HEK293 (cell line): Measurements from ENCODE around the gene SNAPC5.

Experiments
- CTCF ChIA-PET: fragments of 350-600 bp; formaldehyde crosslinking; extraction: SDS; loops from one replicate; lab custom pipeline; 2021; ENCODE audit warnings: antibody characterized with exemption; lab: Yijun Ruan, JAX
- POLR2A ChIA-PET: fragments of 300-600 bp; formaldehyde crosslinking; extraction: SDS; loops from one replicate; lab custom pipeline; 2020; ENCODE audit warnings: antibody characterized with exemption, inconsistent platforms; lab: Yijun Ruan, JAX
- H3K27ac ChIP-seq: fragments of 200-500 bp; sonication (Bioruptor generic); 2 replicates; pipeline ENCODE4 v1.5.1; 2014; ENCODE audit warnings: low read depth, low read length, control low read depth, inconsistent platforms; ENCODE audit errors: extremely low read depth
- H3K36me3 ChIP-seq, 2 experiments: fragments of 200-500 bp in 1 of 2; sonication (Bioruptor generic) in 1 of 2; 1 replicate in 1 of 2; 2 replicates in 1 of 2; pipeline ENCODE4 v1.5.1; 2014 to 2017; ENCODE audit warnings: inconsistent platforms in 2 of 2, low read length in 2 of 2; ENCODE audit not compliant: control insufficient read depth in 2 of 2, insufficient read depth in 1 of 2
- H3K4me1 ChIP-seq: fragments of 200-500 bp; sonication (Bioruptor generic); 2 replicates; pipeline ENCODE4 v1.5.1; 2014; ENCODE audit warnings: mild to moderate bottlenecking, low read length, inconsistent platforms; ENCODE audit not compliant: control insufficient read depth, insufficient read depth
- H3K4me3 ChIP-seq: 2 replicates; pipeline ENCODE4 v1.5.1; 2011; ENCODE audit warnings: low read depth, mild to moderate bottlenecking, control low read depth, low read length, moderate library complexity
- H3K9me3 ChIP-seq: fragments of 200-500 bp; sonication (Bioruptor generic); 2 replicates; pipeline ENCODE4 v1.5.1; 2014; ENCODE audit warnings: low read depth, low read length, inconsistent platforms; ENCODE audit not compliant: control insufficient read depth, insufficient read depth
- ATF2 ChIP-seq: fragments of 450-650 bp; formaldehyde crosslinking; IDR thresholded peaks from 2 replicates; pipeline ENCODE4 v1.5.1; 2016; ENCODE audit warnings: missing biosample characterization, missing genetic modification characterization, low read depth
- CTCF ChIP-seq: fragments of 450-650 bp; formaldehyde crosslinking; IDR thresholded peaks from 2 replicates; pipeline ENCODE4 v1.5.1; 2016; ENCODE audit warnings: missing biosample characterization, missing genetic modification characterization
- FEZF1 ChIP-seq: fragments of 450-650 bp; formaldehyde crosslinking; IDR thresholded peaks from 2 replicates; pipeline ENCODE4 v1.5.1; 2016; ENCODE audit warnings: missing biosample characterization, missing genetic modification characterization
- GLIS2 ChIP-seq: fragments of 450-650 bp; formaldehyde crosslinking; IDR thresholded peaks from 2 replicates; pipeline ENCODE4 v1.5.1; 2016; ENCODE audit warnings: missing biosample characterization, missing genetic modification characterization
- KLF10 ChIP-seq: fragments of 450-650 bp; IDR thresholded peaks from 2 replicates; pipeline ENCODE4 v1.5.1; 2018; ENCODE audit warnings: missing biosample characterization, mild to moderate bottlenecking, missing genetic modification characterization
- KLF8 ChIP-seq: fragments of 450-650 bp; formaldehyde crosslinking; IDR thresholded peaks from 2 replicates; pipeline ENCODE4 v1.5.1; 2016; ENCODE audit warnings: missing biosample characterization, missing genetic modification characterization
- MZF1 ChIP-seq: fragments of 450-650 bp; formaldehyde crosslinking; IDR thresholded peaks from 2 replicates; pipeline ENCODE4 v1.5.1; 2017; ENCODE audit warnings: missing biosample characterization, missing genetic modification characterization, borderline replicate concordance
- PATZ1 ChIP-seq: fragments of 450-650 bp; formaldehyde crosslinking; IDR thresholded peaks from 2 replicates; pipeline ENCODE4 v1.5.1; 2016; ENCODE audit warnings: missing biosample characterization, missing genetic modification characterization
- PRDM6 ChIP-seq: fragments of 450-650 bp; formaldehyde crosslinking; IDR thresholded peaks from 2 replicates; pipeline ENCODE4 v1.5.1; 2017; ENCODE audit warnings: missing biosample characterization, missing genetic modification characterization
- SETDB1 ChIP-seq: IDR thresholded peaks from one replicate; pipeline ENCODE4 v1.6.1; 2017; ENCODE audit warnings: mild to moderate bottlenecking, low read length, moderate library complexity, mixed read lengths; ENCODE audit not compliant: insufficient read length
- SP3 ChIP-seq: fragments of 450-650 bp; formaldehyde crosslinking; IDR thresholded peaks from 2 replicates; pipeline ENCODE4 v1.5.1; 2016; ENCODE audit warnings: missing biosample characterization, missing genetic modification characterization
- YY1 ChIP-seq: fragments of 450-650 bp; formaldehyde crosslinking; IDR thresholded peaks from 2 replicates; pipeline ENCODE4 v1.5.1; 2018; ENCODE audit warnings: missing biosample characterization, missing genetic modification characterization
- ZBTB7A ChIP-seq: fragments of 450-650 bp; formaldehyde crosslinking; IDR thresholded peaks from 2 replicates; pipeline ENCODE4 v1.5.1; 2016; ENCODE audit warnings: low read depth, missing biosample characterization, missing genetic modification characterization
- ZNF155 ChIP-seq: fragments of 450-650 bp; formaldehyde crosslinking; IDR thresholded peaks from 2 replicates; pipeline ENCODE4 v1.5.1; 2016; ENCODE audit warnings: missing biosample characterization, missing genetic modification characterization
- ZNF184 ChIP-seq: fragments of 450-650 bp; IDR thresholded peaks from 2 replicates; pipeline ENCODE4 v1.5.1; 2018; ENCODE audit warnings: missing biosample characterization, mild to moderate bottlenecking, missing genetic modification characterization
- ZNF341 ChIP-seq: fragments of 450-650 bp; formaldehyde crosslinking; IDR thresholded peaks from 2 replicates; pipeline ENCODE4; 2016; ENCODE audit warnings: low read depth, missing biosample characterization, missing genetic modification characterization
- ZNF585B ChIP-seq: fragments of 450-650 bp; formaldehyde crosslinking; IDR thresholded peaks from 2 replicates; pipeline ENCODE4 v1.5.1; 2016; ENCODE audit warnings: missing biosample characterization, missing genetic modification characterization
- ZNF621 ChIP-seq: fragments of 450-650 bp; formaldehyde crosslinking; IDR thresholded peaks from 2 replicates; pipeline ENCODE4 v1.5.1; 2017; ENCODE audit warnings: missing biosample characterization, missing genetic modification characterization
- ZNF629 ChIP-seq: fragments of 450-650 bp; formaldehyde crosslinking; IDR thresholded peaks from 2 replicates; pipeline ENCODE4 v1.5.1; 2017; ENCODE audit warnings: missing biosample characterization, missing genetic modification characterization
- ZNF664 ChIP-seq: fragments of 450-650 bp; formaldehyde crosslinking; IDR thresholded peaks from 2 replicates; pipeline ENCODE4 v1.5.1; 2016; ENCODE audit warnings: missing biosample characterization, missing genetic modification characterization
- ZNF843 ChIP-seq: fragments of 450-650 bp; formaldehyde crosslinking; IDR thresholded peaks from 2 replicates; pipeline ENCODE4 v1.5.1; 2016; ENCODE audit warnings: missing biosample characterization, missing genetic modification characterization
- ZSCAN30 ChIP-seq: fragments of 450-650 bp; IDR thresholded peaks from 2 replicates; pipeline ENCODE4 v1.5.1; 2018; ENCODE audit warnings: missing biosample characterization, mild to moderate bottlenecking, missing genetic modification characterization, moderate library complexity
- TF ChIP-seq, protein P1 (sequence below): fragments of 450-650 bp; formaldehyde crosslinking; IDR thresholded peaks from 2 replicates; pipeline ENCODE4 v1.5.1; 2016; ENCODE audit warnings: missing biosample characterization, missing genetic modification characterization
- TF ChIP-seq, protein P2 (sequence below): fragments of 450-650 bp; formaldehyde crosslinking; IDR thresholded peaks from 2 replicates; pipeline ENCODE4 v1.5.1; 2016; ENCODE audit warnings: missing biosample characterization, missing genetic modification characterization

The SNAPC5 gene

DNA sequence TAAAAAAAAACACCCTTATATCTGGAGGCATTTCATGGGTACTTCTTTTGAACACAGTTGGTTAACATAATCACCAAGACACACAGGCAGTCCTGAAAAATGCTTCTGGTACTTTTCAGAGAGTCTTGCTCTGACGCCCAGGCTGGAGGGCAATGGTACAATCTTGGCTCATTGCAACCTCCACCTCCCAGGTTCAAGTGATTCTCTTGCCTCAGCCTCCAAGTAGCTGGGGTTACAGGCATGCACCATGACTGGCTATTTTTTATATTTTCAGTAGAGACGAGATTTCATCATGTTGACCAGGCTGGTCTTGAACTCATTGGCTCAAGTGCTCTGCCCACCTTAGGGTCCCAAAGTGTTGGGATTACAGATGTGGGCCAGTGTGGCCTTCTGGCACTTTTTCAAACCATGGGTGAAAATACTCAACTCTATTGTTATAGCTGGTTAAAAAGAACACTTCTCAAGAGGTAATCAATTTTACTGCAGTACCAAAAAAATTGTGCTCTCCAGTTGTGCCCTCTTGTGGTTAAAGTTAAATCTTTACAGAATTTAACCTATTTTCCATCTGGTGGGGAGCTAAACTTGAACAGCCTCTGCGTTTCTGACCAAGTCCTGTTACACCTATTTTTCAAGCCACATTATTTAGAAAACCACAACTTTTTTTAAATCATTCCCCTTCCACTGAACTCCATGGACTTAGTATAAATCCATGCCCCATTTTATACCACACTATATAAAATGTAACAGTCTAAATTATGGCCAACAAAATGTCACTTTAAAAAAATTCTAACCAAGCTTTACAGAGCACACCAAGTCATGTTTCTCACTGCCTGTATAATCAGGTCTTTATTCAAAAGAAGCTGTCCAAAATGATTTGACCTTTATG, 1.2 kb upstream of the SNAPC5 start:
- ChIA-PET CTCF (interaction anchor here (0.6 to 3.2 kb wide), 49 partner anchors 8 to 742 kb away, joined by 3 to 58 read pairs (median 4); partner anchors contain the start of genes MAP2K1 and ZWILCH), POLR2A (interaction anchor here (0.9 to 3.5 kb wide), 5 partner anchors 10 to 209 kb away, joined by 3 to 26 read pairs (median 3); partner anchors contain the start of genes MAP2K1 and TIPIN)
- H3K4me3 ChIP-seq, result no peak overlapping the region
- H3K9me3 ChIP-seq, result no peaks in the 10 kb centered on the region
- H3K4me1 ChIP-seq, result peaks cover 5% of the 10 kb centered on the region; the same call in 1 of the 2 replicates
- H3K27ac ChIP-seq, result peak overlapping the region; percentile 24; the same call in 1 of the 2 replicates
- H3K36me3 ChIP-seq, result peaks cover 71 to 95% of the 10 kb centered on the region in 2 experiments
- no peak for TF ChIP-seq ZNF621 (tag by site-specific recombination)
- TF ChIP-seq KLF8, result no peak; the same call in 1 of the 2 replicates
- peak; percentile 47; the same call in 1 of the 2 replicates for TF ChIP-seq FEZF1 (tag by site-specific recombination)
- peak; percentile 88 for TF ChIP-seq PRDM6 (tag by site-specific recombination)
- no peak for TF ChIP-seq ATF2 (tag by site-specific recombination)
- TF ChIP-seq ZNF341 (tag by site-specific recombination), result peak; percentile 45; the same call in 1 of the 2 replicates
- no peak for TF ChIP-seq YY1
- peak; percentile 60 for TF ChIP-seq ZNF184
- TF ChIP-seq ZNF843, result no peak
- TF ChIP-seq ZSCAN30 (tag by site-specific recombination), result peak; percentile 55; the same call in 1 of the 2 replicates
- TF ChIP-seq SP3 (tag by site-specific recombination), result no peak
- no peak for TF ChIP-seq ZNF155 (tag by site-specific recombination)
- TF ChIP-seq ZNF664 (tag by site-specific recombination), result no peak
- TF ChIP-seq, protein P1, sequence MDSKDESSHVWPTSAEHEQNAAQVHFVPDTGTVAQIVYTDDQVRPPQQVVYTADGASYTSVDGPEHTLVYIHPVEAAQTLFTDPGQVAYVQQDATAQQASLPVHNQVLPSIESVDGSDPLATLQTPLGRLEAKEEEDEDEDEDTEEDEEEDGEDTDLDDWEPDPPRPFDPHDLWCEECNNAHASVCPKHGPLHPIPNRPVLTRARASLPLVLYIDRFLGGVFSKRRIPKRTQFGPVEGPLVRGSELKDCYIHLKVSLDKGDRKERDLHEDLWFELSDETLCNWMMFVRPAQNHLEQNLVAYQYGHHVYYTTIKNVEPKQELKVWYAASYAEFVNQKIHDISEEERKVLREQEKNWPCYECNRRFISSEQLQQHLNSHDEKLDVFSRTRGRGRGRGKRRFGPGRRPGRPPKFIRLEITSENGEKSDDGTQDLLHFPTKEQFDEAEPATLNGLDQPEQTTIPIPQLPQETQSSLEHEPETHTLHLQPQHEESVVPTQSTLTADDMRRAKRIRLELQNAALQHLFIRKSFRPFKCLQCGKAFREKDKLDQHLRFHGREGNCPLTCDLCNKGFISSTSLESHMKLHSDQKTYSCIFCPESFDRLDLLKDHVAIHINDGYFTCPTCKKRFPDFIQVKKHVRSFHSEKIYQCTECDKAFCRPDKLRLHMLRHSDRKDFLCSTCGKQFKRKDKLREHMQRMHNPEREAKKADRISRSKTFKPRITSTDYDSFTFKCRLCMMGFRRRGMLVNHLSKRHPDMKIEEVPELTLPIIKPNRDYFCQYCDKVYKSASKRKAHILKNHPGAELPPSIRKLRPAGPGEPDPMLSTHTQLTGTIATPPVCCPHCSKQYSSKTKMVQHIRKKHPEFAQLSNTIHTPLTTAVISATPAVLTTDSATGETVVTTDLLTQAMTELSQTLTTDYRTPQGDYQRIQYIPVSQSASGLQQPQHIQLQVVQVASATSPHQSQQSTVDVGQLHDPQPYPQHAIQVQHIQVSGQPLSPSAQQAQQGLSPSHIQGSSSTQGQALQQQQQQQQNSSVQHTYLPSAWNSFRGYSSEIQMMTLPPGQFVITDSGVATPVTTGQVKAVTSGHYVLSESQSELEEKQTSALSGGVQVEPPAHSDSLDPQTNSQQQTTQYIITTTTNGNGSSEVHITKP, result peak; percentile 49
- 0 out of 2 replicates have a peak, but pooled peaks have one; percentile 10 for TF ChIP-seq ZNF629
- TF ChIP-seq ZBTB7A, result no peak
- peak; percentile 95; the same call in 1 of the 2 replicates for TF ChIP-seq MZF1 (tag by site-specific recombination)
- 0 out of 2 replicates have a peak, but pooled peaks have one; percentile 16 for TF ChIP-seq PATZ1
- TF ChIP-seq SETDB1, result no peak
- TF ChIP-seq CTCF, result peak; percentile 41
- TF ChIP-seq, protein P2, sequence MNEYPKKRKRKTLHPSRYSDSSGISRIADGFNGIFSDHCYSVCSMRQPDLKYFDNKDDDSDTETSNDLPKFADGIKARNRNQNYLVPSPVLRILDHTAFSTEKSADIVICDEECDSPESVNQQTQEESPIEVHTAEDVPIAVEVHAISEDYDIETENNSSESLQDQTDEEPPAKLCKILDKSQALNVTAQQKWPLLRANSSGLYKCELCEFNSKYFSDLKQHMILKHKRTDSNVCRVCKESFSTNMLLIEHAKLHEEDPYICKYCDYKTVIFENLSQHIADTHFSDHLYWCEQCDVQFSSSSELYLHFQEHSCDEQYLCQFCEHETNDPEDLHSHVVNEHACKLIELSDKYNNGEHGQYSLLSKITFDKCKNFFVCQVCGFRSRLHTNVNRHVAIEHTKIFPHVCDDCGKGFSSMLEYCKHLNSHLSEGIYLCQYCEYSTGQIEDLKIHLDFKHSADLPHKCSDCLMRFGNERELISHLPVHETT (tag by site-specific recombination), result no peak
- TF ChIP-seq ZNF585B (tag by site-specific recombination), result no peak
- TF ChIP-seq GLIS2 (tag by site-specific recombination), result no peak
- TF ChIP-seq KLF10 (tag by site-specific recombination), result 0 out of 2 replicates have a peak, but pooled peaks have one; percentile 41
